ENCODE results near the gene CPEB2. TPM values are rescaled to one million over a fixed set of nuclear protein-coding genes. Genes with fewer than 3 reads are reported as not detected.

CPEB2 gene
- total and polyA plus RNA-seq, 10 of the 15 experiments (the other 5 are each of a cell fraction or from before 2014, with no cell fraction given), result 0.73 to 8.3 (median 3.7) TPM

GRCh38 chr4:15020502-15021286, 18.4 kb downstream of the CPEB2 start:
- TF ChIP-seq GABPA (IDR thresholded peaks at IDR 0.05; ENCODE audit: low read depth) (no peak), IRF4 (IDR thresholded peaks at IDR 0.05; ENCODE audit: low read depth, low read length) (peak; percentile 48; the same call in 1 of the 2 replicates), SPI1 (IDR thresholded peaks at IDR 0.05; ENCODE audit: borderline replicate concordance, insufficient read depth, low read depth, low read length) (peak; percentile 89), IKZF2 (IDR thresholded peaks at IDR 0.05) (peak; percentile 33 to 39; a peak in 3 of 4 replicates), ZNF687 (IDR thresholded peaks at IDR 0.05) (0 out of 2 replicates have a peak, but pooled peaks have one; percentile 20)
- intact Hi-C loops (cut with micrococcal nuclease; ENCODE audit: unreplicated experiment) (no loop called here), in situ Hi-C loops (cut with MboI) (loop anchor here (25.0 kb wide), 1 partner anchor 858 kb away; no protein-coding TSS in a partner anchor)
- Histone ChIP-seq H3K4me3 (no peak overlapping the region), H3K4me1 (ENCODE audit: control insufficient read depth, insufficient read depth, low read length) (peaks cover 4% of the 10 kb centered on the region; the same call in 1 of the 2 replicates), H3K79me2 (ENCODE audit: control insufficient read depth, insufficient read depth, low read length) (peaks cover 8% of the 10 kb centered on the region), H3K9me3 (replicated peaks; ENCODE audit: control insufficient read depth, insufficient read depth, low read length) (peaks cover 2% of the 10 kb centered on the region; the same call in 1 of the 3 replicates), H3K27me3 (replicated peaks in 1 of 2; ENCODE audit: control insufficient read depth in 2 of 2, insufficient read depth in 2 of 2, low read length in 1 of 2) (no peaks in the 10 kb centered on the region), H3K36me3 (ENCODE audit: control insufficient read depth in 2 of 2, insufficient read depth in 2 of 2, low read length in 1 of 2) (peaks cover 0 to 9% of the 10 kb centered on the region in 2 experiments; a peak in 1 of 4 replicates), H3K27ac (ENCODE audit: control insufficient read depth, insufficient read depth) (no peak overlapping the region), H2AFZ (ENCODE audit: control insufficient read depth, low read depth, low read length) (no peak overlapping the region), H3K4me2 (ENCODE audit: control insufficient read depth, insufficient read depth) (no peak overlapping the region; the same call in 1 of the 2 replicates), H4K20me1 (ENCODE audit: control insufficient read depth, insufficient read depth) (no peaks in the 10 kb centered on the region), H3K9ac (ENCODE audit: control insufficient read depth, insufficient read depth, low read length) (no peak overlapping the region)
- DNase-seq (ENCODE audit: low read depth, low spot score), result peak; percentile 25
- RAD21 ChIA-PET (ENCODE audit: unreplicated experiment), result interaction anchor here (0.7 to 1.5 kb wide), 5 partner anchors 8 to 47 kb away, joined by 3 to 8 read pairs (median 4); no protein-coding TSS in a partner anchor
- POLR2A ChIA-PET, result interaction anchor here (1.1 to 1.4 kb wide), 2 partner anchors 9 to 19 kb away, joined by 3 to 4 read pairs; no protein-coding TSS in a partner anchor
- no peak for FAIRE-seq
- BruUV-seq (replicated peaks), result no TSS peak
- SMC1A ChIA-PET (ENCODE audit: uncharacterized antibody, unreplicated experiment), result interaction anchor here (0.8 to 3.3 kb wide), 4 partner anchors 9 to 145 kb away, joined by 3 to 43 read pairs (median 4); no protein-coding TSS in a partner anchor
- CTCF ChIA-PET, result interaction anchor here (0.5 to 3.3 kb wide), 10 partner anchors 8 to 1366 kb away, joined by 3 to 17 read pairs (median 4); no protein-coding TSS in a partner anchor
- WGBS (ENCODE audit: insufficient coverage, insufficient replicate concordance, low lambda C conversion rate, missing lambda C conversion rate), result 81% methylated on average over 7 of the region's 7 CpGs
- peak; percentile 87 for ATAC-seq

Data from GM12878 (cell line).